Fibroblast of skin of left quadriceps (primary cell): ENCODE measurements around the gene SLC20A1.

ENCODE experiments used
- DNase-seq, 2 experiments: peaks; one replicate each; pipeline ENCODE4 v3.0.0-alpha.2; 2013; ENCODE audit warnings: low read depth in 2 of 2

SLC20A1 gene

DNA sequence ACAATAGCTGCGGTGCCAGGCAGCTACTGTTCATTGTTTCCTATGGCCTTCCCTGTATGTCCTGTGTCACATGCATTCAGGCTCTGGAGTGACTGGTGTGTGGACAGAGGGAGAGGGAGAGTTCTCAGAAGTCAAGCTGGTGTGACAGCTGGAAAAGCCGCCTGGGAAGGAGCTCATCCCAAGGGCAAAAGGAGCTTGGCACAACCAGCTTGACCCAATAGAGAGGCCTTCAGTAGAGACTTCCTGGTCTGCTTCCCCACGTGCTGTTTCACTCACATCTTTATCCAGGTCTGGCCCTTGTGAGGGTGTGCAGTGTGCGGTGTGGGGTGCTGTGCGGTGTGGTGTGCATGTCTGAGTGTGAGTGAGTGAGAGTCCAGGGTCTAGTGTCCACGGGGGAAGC, 64.0 kb downstream of the SLC20A1 start:
- no peak for DNase-seq

DNA sequence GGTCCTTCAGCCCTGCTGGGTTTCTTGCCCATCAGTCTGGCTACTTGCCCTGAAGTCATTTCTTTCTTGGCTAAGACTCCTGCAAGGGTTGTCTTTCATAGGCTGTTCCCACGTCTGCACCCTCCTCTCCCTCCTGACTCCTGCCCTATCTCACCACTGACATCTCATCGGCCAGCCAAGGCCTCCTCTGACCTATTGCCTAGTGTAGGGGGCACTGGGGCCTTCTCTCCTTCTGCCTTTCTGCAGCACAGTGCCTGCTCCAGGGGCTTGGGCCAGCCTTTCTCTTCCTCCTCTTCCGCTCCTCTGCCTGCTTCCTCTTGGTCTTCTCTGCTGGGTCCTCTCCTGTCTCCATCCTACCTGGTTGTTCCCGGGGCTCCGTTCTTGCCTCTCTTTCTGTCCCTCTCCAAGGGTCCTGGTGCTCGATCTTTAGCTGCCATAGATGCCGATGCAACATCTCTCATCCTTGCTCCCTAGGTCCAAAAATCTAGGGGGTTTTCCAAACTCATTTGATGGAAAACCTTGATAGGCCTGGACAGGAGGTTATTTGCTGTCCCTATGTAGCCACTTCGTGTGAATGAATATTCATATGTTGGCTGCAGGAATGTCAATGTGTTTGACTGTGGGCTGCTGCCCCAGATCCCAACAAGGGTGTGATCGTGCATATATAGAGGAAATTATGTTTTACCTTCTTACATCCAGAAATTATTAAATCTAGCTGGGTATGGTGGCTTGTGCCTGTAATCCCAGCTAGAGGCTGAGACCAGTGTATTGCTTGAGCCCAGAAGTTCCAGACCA, 65.4 kb downstream of the SLC20A1 start:
- DNase-seq, result no peak

DNA sequence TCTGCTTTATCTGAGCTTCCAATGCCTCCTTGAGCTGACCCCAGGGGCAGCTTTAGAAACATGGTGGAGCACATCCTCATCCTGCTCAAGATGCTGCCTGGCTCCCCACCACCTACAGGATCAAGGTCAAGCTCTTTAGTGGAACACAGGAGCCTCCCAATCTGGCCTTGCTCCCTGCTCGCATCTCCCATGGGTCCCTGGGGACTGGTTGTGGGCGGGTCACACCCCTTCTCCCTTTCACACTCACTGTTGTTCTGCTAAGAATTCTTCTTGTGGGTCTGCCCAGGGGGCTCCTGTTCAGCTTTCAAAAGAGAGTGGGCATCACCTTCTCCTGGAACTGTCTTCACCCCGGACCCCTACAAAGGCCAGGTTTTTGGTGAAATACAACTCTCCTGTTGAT, 66.7 kb downstream of the SLC20A1 start:
- no peak for DNase-seq

DNA sequence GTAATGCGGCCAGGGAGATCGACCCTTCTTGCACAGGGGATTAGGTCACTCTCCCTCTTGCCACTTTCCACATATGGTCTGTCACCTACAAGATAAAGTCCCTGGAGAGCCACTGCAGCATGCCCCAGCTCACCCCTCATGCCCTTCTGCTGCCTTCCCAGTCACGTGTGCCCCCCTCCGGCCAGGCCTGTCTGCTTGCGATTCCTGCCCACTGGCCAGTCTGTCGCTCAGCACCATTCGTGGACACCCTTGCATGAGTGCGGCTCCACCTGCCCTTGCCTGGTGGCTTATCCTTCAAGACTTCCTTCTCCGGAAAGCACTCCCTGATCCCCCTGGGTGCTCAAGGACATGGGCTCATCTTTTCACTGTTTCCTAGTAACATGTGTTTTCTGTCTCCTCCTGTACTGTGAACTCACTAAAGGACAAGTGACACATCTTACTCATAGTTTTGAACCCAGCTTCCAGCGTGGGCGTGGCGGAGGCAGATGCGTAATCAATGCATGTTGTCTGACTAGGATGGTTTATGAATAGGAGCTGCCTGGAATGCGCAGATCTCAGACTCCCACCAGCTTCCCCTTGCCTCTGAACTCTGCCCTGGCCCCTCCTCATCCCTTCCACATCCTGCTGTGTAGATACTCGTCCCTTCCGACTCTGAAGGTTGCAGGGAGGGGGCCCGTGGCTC, 67.3 kb downstream of the SLC20A1 start:
- no peak for DNase-seq
